GM23338 (cell line): ENCODE measurements around the gene SLC4A3. TPM values are rescaled to one million over a fixed set of nuclear protein-coding genes. Genes with fewer than 3 reads are reported as not detected.

Experiments used
- ATAC-seq: fragments of 200-7000 bp; cut with Tn5 transposase; 3 replicates; pipeline ENCODE4 v1.9.1; 2020
- DNase-seq: peaks from one replicate; pipeline ENCODE4 v3.0.0-alpha.2; 2015; ENCODE audit warnings: low spot score
- H2AFZ ChIP-seq: fragments of 200-600 bp; sonication (generic); 2 replicates; pipeline ENCODE4 v1.8.0; 2016; ENCODE audit warnings: antibody characterized with exemption, mild to moderate bottlenecking, moderate library complexity
- H3F3A ChIP-seq: fragments of 200-600 bp; sonication (generic); replicated peaks from 2 replicates; pipeline ENCODE4 v1.8.0; 2017; ENCODE audit warnings: antibody characterized with exemption, mixed run types, low read depth
- H3K27ac ChIP-seq: fragments of 200-600 bp; sonication (generic); 2 replicates; pipeline ENCODE4 v1.6.1; 2016; ENCODE audit warnings: low read depth
- H3K27me3 ChIP-seq: fragments of 200-600 bp; sonication (generic); 2 replicates; pipeline ENCODE4 v1.8.0; 2016; ENCODE audit warnings: mild to moderate bottlenecking, mixed run types, moderate library complexity; ENCODE audit not compliant: insufficient read depth
- H3K36me3 ChIP-seq: fragments of 200-600 bp; sonication (generic); 2 replicates; pipeline ENCODE4 v1.8.0; 2016; ENCODE audit warnings: mild to moderate bottlenecking; ENCODE audit not compliant: insufficient read depth
- H3K4me1 ChIP-seq: fragments of 200-600 bp; sonication (generic); 2 replicates; pipeline ENCODE4 v1.8.0; 2016; ENCODE audit warnings: mild to moderate bottlenecking, moderate library complexity; ENCODE audit not compliant: insufficient read depth
- H3K4me2 ChIP-seq: fragments of 200-600 bp; sonication (generic); 2 replicates; pipeline ENCODE4 v1.7.1; 2017; ENCODE audit warnings: mixed run types
- H3K4me3 ChIP-seq: fragments of 200-600 bp; sonication (generic); 2 replicates; pipeline ENCODE4 v1.6.1; 2016; ENCODE audit warnings: mixed run types
- H3K79me2 ChIP-seq: fragments of 200-600 bp; sonication (generic); replicated peaks from 2 replicates; pipeline ENCODE4 v1.8.0; 2017; ENCODE audit warnings: mild to moderate bottlenecking; ENCODE audit not compliant: insufficient read depth
- H3K9me2 ChIP-seq: fragments of 200-600 bp; sonication (generic); 2 replicates; pipeline ENCODE4 v1.8.0; 2017; ENCODE audit not compliant: insufficient read depth
- H4K20me1 ChIP-seq: fragments of 200-600 bp; sonication (generic); replicated peaks from 2 replicates; pipeline ENCODE4 v1.8.0; 2017; ENCODE audit warnings: mild to moderate bottlenecking; ENCODE audit not compliant: insufficient read depth
- H3K27ac Mint-ChIP-seq: 2 replicates; pipeline ENCODE4 v1.8.0; 2020; ENCODE audit warnings: inconsistent platforms, mild to moderate bottlenecking, moderate library complexity, mixed read lengths
- H3K27me3 Mint-ChIP-seq: 3 replicates; pipeline ENCODE4 v1.8.0; 2022; ENCODE audit warnings: low read depth, mild to moderate bottlenecking, moderate library complexity, mixed read lengths, inconsistent platforms; ENCODE audit not compliant: insufficient read depth, poor library complexity
- H3K36me3 Mint-ChIP-seq: 3 replicates; pipeline ENCODE4 v1.8.0; 2021; ENCODE audit warnings: low read depth, mild to moderate bottlenecking, inconsistent platforms, moderate library complexity, mixed read lengths
- H3K4me1 Mint-ChIP-seq: 3 replicates; pipeline ENCODE4 v1.8.0; 2020; ENCODE audit warnings: mild to moderate bottlenecking, inconsistent platforms, mixed read lengths
- H3K4me3 Mint-ChIP-seq: 3 replicates; pipeline ENCODE4 v1.8.0; 2021; ENCODE audit warnings: moderate library complexity, mild to moderate bottlenecking, inconsistent platforms, mixed read lengths
- H3K9me3 Mint-ChIP-seq: 3 replicates; pipeline ENCODE4 v1.8.0; 2020; ENCODE audit warnings: moderate library complexity, mild to moderate bottlenecking, inconsistent platforms, mixed read lengths
- CREB1 ChIP-seq: fragments of 250-450 bp; sonication (Bioruptor Pico); IDR thresholded peaks from 2 replicates; pipeline ENCODE4 v1.5.0; 2020; ENCODE audit warnings: low read depth, mild to moderate bottlenecking, moderate library complexity
- EZH2 ChIP-seq: fragments of 200-600 bp; sonication (generic); IDR thresholded peaks from one replicate; pipeline ENCODE4 v1.8.0; 2017; ENCODE audit warnings: antibody characterized with exemption, mild to moderate bottlenecking, low read depth; ENCODE audit not compliant: unreplicated experiment
- EZH2phosphoT487 ChIP-seq: fragments of 200-600 bp; sonication (generic); IDR thresholded peaks from one replicate; pipeline ENCODE4 v1.8.1; 2018; ENCODE audit warnings: antibody characterized with exemption; ENCODE audit not compliant: unreplicated experiment
- JUNB ChIP-seq: IDR thresholded peaks from one replicate; pipeline ENCODE4 v1.6.1; 2016; ENCODE audit warnings: antibody characterized with exemption; ENCODE audit not compliant: unreplicated experiment
- NANOG ChIP-seq: IDR thresholded peaks from 2 replicates; pipeline ENCODE4 v1.6.1; 2016; ENCODE audit warnings: antibody characterized with exemption, borderline replicate concordance
- POLR2AphosphoS5 ChIP-seq: IDR thresholded peaks from 2 replicates; pipeline ENCODE4 v1.6.1; 2016; ENCODE audit warnings: antibody characterized with exemption, low read depth
- STAT1 ChIP-seq: IDR thresholded peaks from one replicate; pipeline ENCODE4 v1.6.1; 2016; ENCODE audit warnings: antibody characterized with exemption; ENCODE audit not compliant: unreplicated experiment
- ZNF114 ChIP-seq: fragments of 250-450 bp; sonication (Bioruptor Pico); IDR thresholded peaks from 2 replicates; pipeline ENCODE4 v1.5.0; 2020; ENCODE audit warnings: mild to moderate bottlenecking, moderate library complexity
- ZNF331 ChIP-seq: fragments of 250-450 bp; sonication (Bioruptor Pico); IDR thresholded peaks from 2 replicates; pipeline ENCODE4 v1.5.0; 2020; ENCODE audit warnings: low read depth, mild to moderate bottlenecking, moderate library complexity
- polyA plus RNA-seq: library from polyadenylated mRNA; unstranded; fragments of >200 nt; fragmentation: Nextera tagmentation; extraction: Ambion mirVana; gene quantifications from 2 replicates; pipeline ENCODE4 v1.2.1, GENCODE V29; 2016
- total RNA-seq: library from RNA; depleted of rRNA; stranded (reverse); fragments of >200 nt; shearing (Covaris generic); gene quantifications from 2 replicates; pipeline ENCODE4 v1.2.3, GENCODE V29; 2014
- TF ChIP-seq, protein P1 (sequence below): IDR thresholded peaks from 2 replicates; pipeline ENCODE4 v1.6.1; 2016; ENCODE audit warnings: antibody characterized with exemption
- TF ChIP-seq, protein P2 (sequence below): IDR thresholded peaks from one replicate; pipeline ENCODE4 v1.6.1; 2018; ENCODE audit warnings: antibody characterized with exemption; ENCODE audit not compliant: unreplicated experiment
- TF ChIP-seq, protein P3 (sequence below), 2 experiments: fragments of 200-600 bp in 1 of 2; sonication (generic) in 1 of 2; conservative IDR thresholded peaks; 2 replicates each; pipeline versions ENCODE4 v1.5.1 to v1.6.1; 2016 to 2017; ENCODE audit warnings: antibody characterized with exemption in 2 of 2, low read depth in 2 of 2, mild to moderate bottlenecking in 2 of 2, moderate library complexity in 1 of 2
- TF ChIP-seq, protein P4 (sequence below): fragments of 250-450 bp; sonication (Bioruptor Pico); IDR thresholded peaks from 2 replicates; pipeline ENCODE4 v1.5.0; 2020; ENCODE audit warnings: mild to moderate bottlenecking, moderate library complexity

The SLC4A3 gene
- total and polyA plus RNA-seq, 2 experiments from 2014 or later = 3.6 to 6.8 TPM

DNA sequence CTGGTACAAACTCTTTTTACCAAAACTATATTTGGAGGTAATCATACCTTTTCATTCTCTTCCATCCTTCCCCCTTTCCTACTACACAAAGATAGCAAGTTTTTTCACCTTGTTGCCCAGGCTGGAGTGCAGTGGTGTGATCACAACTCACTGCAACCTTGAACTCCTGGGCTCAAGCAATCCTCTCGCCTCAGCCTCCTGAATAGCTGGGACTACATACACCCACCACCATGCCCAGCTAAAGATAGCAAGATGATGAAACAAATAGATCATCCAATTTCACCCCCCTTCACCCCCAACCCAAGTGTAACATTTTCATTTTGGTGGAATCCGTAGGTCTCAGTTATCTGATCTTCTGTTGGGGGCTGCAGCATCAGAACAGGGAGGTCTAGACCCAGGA is 34.3 kb upstream of the SLC4A3 start:
- Mint-ChIP-seq H3K9me3 (no peaks in the 10 kb centered on the region; the same call in 2 of the 3 replicates), H3K27me3 (peaks cover 2% of the 10 kb centered on the region), H3K4me1 (peaks cover 18% of the 10 kb centered on the region), H3K36me3 (no peaks in the 10 kb centered on the region), H3K27ac (no peak overlapping the region), H3K4me3 (no peak overlapping the region)
- H3K79me2 ChIP-seq = no peaks in the 10 kb centered on the region
- no peaks in the 10 kb centered on the region for H4K20me1 ChIP-seq
- ATAC-seq = no peak
- no peaks in the 10 kb centered on the region for H3K9me2 ChIP-seq
- H3K4me1 ChIP-seq = peaks cover 18% of the 10 kb centered on the region
- H3K27ac ChIP-seq = no peak overlapping the region
- no peak overlapping the region for H3K4me2 ChIP-seq
- H2AFZ ChIP-seq = peak overlapping the region; percentile 59; the same call in 1 of the 2 replicates
- H3K36me3 ChIP-seq = no peaks in the 10 kb centered on the region
- TF ChIP-seq, protein P1, sequence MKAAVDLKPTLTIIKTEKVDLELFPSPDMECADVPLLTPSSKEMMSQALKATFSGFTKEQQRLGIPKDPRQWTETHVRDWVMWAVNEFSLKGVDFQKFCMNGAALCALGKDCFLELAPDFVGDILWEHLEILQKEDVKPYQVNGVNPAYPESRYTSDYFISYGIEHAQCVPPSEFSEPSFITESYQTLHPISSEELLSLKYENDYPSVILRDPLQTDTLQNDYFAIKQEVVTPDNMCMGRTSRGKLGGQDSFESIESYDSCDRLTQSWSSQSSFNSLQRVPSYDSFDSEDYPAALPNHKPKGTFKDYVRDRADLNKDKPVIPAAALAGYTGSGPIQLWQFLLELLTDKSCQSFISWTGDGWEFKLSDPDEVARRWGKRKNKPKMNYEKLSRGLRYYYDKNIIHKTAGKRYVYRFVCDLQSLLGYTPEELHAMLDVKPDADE = no peak
- TF ChIP-seq, protein P2, sequence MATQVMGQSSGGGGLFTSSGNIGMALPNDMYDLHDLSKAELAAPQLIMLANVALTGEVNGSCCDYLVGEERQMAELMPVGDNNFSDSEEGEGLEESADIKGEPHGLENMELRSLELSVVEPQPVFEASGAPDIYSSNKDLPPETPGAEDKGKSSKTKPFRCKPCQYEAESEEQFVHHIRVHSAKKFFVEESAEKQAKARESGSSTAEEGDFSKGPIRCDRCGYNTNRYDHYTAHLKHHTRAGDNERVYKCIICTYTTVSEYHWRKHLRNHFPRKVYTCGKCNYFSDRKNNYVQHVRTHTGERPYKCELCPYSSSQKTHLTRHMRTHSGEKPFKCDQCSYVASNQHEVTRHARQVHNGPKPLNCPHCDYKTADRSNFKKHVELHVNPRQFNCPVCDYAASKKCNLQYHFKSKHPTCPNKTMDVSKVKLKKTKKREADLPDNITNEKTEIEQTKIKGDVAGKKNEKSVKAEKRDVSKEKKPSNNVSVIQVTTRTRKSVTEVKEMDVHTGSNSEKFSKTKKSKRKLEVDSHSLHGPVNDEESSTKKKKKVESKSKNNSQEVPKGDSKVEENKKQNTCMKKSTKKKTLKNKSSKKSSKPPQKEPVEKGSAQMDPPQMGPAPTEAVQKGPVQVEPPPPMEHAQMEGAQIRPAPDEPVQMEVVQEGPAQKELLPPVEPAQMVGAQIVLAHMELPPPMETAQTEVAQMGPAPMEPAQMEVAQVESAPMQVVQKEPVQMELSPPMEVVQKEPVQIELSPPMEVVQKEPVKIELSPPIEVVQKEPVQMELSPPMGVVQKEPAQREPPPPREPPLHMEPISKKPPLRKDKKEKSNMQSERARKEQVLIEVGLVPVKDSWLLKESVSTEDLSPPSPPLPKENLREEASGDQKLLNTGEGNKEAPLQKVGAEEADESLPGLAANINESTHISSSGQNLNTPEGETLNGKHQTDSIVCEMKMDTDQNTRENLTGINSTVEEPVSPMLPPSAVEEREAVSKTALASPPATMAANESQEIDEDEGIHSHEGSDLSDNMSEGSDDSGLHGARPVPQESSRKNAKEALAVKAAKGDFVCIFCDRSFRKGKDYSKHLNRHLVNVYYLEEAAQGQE = no peak
- TF ChIP-seq, protein P3, sequence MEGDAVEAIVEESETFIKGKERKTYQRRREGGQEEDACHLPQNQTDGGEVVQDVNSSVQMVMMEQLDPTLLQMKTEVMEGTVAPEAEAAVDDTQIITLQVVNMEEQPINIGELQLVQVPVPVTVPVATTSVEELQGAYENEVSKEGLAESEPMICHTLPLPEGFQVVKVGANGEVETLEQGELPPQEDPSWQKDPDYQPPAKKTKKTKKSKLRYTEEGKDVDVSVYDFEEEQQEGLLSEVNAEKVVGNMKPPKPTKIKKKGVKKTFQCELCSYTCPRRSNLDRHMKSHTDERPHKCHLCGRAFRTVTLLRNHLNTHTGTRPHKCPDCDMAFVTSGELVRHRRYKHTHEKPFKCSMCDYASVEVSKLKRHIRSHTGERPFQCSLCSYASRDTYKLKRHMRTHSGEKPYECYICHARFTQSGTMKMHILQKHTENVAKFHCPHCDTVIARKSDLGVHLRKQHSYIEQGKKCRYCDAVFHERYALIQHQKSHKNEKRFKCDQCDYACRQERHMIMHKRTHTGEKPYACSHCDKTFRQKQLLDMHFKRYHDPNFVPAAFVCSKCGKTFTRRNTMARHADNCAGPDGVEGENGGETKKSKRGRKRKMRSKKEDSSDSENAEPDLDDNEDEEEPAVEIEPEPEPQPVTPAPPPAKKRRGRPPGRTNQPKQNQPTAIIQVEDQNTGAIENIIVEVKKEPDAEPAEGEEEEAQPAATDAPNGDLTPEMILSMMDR (conservative IDR thresholded peaks at IDR 0.05; ENCODE audit: low read depth in 2 of 2) = no peak
- TF ChIP-seq EZH2 (no peak), JUNB (no peak), ZNF331 (CRISPR knock-in tag) (no peak), STAT1 (no peak), POLR2AphosphoS5 (no peak), ZNF114 (CRISPR knock-in tag) (no peak), EZH2phosphoT487 (no peak), NANOG (no peak), CREB1 (CRISPR knock-in tag) (no peak)
- TF ChIP-seq, protein P4, sequence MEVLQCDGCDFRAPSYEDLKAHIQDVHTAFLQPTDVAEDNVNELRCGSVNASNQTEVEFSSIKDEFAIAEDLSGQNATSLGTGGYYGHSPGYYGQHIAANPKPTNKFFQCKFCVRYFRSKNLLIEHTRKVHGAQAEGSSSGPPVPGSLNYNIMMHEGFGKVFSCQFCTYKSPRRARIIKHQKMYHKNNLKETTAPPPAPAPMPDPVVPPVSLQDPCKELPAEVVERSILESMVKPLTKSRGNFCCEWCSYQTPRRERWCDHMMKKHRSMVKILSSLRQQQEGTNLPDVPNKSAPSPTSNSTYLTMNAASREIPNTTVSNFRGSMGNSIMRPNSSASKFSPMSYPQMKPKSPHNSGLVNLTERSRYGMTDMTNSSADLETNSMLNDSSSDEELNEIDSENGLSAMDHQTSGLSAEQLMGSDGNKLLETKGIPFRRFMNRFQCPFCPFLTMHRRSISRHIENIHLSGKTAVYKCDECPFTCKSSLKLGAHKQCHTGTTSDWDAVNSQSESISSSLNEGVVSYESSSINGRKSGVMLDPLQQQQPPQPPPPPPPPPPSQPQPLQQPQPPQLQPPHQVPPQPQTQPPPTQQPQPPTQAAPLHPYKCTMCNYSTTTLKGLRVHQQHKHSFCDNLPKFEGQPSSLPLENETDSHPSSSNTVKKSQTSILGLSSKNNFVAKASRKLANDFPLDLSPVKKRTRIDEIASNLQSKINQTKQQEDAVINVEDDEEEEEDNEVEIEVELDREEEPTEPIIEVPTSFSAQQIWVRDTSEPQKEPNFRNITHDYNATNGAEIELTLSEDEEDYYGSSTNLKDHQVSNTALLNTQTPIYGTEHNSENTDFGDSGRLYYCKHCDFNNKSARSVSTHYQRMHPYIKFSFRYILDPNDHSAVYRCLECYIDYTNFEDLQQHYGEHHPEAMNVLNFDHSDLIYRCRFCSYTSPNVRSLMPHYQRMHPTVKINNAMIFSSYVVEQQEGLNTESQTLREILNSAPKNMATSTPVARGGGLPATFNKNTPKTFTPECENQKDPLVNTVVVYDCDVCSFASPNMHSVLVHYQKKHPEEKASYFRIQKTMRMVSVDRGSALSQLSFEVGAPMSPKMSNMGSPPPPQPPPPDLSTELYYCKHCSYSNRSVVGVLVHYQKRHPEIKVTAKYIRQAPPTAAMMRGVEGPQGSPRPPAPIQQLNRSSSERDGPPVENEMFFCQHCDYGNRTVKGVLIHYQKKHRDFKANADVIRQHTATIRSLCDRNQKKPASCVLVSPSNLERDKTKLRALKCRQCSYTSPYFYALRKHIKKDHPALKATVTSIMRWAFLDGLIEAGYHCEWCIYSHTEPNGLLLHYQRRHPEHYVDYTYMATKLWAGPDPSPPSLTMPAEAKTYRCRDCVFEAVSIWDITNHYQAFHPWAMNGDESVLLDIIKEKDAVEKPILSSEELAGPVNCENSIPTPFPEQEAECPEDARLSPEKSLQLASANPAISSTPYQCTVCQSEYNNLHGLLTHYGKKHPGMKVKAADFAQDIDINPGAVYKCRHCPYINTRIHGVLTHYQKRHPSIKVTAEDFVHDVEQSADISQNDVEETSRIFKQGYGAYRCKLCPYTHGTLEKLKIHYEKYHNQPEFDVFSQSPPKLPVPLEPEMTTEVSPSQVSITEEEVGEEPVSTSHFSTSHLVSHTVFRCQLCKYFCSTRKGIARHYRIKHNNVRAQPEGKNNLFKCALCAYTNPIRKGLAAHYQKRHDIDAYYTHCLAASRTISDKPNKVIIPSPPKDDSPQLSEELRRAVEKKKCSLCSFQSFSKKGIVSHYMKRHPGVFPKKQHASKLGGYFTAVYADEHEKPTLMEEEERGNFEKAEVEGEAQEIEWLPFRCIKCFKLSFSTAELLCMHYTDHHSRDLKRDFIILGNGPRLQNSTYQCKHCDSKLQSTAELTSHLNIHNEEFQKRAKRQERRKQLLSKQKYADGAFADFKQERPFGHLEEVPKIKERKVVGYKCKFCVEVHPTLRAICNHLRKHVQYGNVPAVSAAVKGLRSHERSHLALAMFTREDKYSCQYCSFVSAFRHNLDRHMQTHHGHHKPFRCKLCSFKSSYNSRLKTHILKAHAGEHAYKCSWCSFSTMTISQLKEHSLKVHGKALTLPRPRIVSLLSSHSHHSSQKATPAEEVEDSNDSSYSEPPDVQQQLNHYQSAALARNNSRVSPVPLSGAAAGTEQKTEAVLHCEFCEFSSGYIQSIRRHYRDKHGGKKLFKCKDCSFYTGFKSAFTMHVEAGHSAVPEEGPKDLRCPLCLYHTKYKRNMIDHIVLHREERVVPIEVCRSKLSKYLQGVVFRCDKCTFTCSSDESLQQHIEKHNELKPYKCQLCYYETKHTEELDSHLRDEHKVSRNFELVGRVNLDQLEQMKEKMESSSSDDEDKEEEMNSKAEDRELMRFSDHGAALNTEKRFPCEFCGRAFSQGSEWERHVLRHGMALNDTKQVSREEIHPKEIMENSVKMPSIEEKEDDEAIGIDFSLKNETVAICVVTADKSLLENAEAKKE (CRISPR knock-in tag) = no peak
- H3K4me3 ChIP-seq = no peak overlapping the region
- H3F3A ChIP-seq = peaks cover 4% of the 10 kb centered on the region
- no peak for DNase-seq
- H3K27me3 ChIP-seq = no peaks in the 10 kb centered on the region
